PFSK-1 (cell line): Measurements from ENCODE around the gene VCPKMT.

Source experiments
- POLR2AphosphoS5 ChIP-seq: IDR thresholded peaks from 2 replicates; pipeline ENCODE4 v1.6.1; 2012; ENCODE audit warnings: low read depth, mild to moderate bottlenecking, control low read depth, low read length, moderate library complexity
- SIN3A ChIP-seq: IDR thresholded peaks from 2 replicates; pipeline ENCODE4 v1.6.1; 2012; ENCODE audit warnings: mild to moderate bottlenecking, low read length, moderate library complexity, borderline replicate concordance; ENCODE audit not compliant: insufficient read depth
- TAF1 ChIP-seq: IDR thresholded peaks from 2 replicates; pipeline ENCODE4 v1.6.1; 2012; ENCODE audit warnings: low read length, control low read depth, borderline replicate concordance; ENCODE audit not compliant: insufficient read depth
- TF ChIP-seq, protein P1 (sequence below), 2 experiments: IDR thresholded peaks; 2 replicates each; pipeline versions ENCODE4 v1.6.1 to v1.8.0; 2011 to 2012; ENCODE audit warnings: low read depth in 2 of 2, low read length in 2 of 2, control low read depth in 1 of 2, inconsistent platforms in 1 of 2, mild to moderate bottlenecking in 1 of 2, moderate library complexity in 1 of 2; ENCODE audit not compliant: insufficient read depth in 1 of 2

DNA sequence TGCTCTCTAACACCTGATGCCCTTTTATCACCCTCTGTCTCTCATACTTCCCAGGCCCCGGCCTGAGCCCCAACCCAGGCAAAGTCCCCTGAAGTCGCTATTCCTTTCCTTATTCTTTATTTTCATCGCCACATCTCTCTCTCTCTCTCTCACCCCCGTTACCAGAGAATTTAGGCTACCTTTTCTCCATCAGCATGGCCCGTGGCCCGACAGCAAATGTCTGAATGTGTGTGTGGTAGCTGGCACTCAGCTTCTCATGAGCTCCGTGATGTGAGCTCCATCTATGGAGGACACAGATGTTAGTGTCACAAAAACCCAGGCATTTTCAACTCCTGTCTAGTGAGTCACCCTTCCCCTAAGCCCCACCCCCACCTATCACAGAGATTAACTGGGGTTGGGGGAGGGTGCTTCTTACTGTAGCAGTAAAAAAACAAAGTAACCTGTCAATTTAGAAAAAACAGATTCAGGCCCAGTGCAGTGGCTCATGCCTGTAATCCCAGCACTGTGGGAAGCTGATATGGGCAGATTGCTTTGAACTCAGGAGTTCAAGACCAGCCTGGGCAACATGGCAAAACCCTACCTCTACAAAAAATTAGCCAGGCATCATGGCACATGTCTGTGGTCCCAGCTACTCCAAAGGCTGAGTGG, 53.8 kb downstream of the VCPKMT start:
- TF ChIP-seq SIN3A: no peak
- TF ChIP-seq POLR2AphosphoS5: no peak
- TF ChIP-seq TAF1: no peak
- TF ChIP-seq, protein P1, sequence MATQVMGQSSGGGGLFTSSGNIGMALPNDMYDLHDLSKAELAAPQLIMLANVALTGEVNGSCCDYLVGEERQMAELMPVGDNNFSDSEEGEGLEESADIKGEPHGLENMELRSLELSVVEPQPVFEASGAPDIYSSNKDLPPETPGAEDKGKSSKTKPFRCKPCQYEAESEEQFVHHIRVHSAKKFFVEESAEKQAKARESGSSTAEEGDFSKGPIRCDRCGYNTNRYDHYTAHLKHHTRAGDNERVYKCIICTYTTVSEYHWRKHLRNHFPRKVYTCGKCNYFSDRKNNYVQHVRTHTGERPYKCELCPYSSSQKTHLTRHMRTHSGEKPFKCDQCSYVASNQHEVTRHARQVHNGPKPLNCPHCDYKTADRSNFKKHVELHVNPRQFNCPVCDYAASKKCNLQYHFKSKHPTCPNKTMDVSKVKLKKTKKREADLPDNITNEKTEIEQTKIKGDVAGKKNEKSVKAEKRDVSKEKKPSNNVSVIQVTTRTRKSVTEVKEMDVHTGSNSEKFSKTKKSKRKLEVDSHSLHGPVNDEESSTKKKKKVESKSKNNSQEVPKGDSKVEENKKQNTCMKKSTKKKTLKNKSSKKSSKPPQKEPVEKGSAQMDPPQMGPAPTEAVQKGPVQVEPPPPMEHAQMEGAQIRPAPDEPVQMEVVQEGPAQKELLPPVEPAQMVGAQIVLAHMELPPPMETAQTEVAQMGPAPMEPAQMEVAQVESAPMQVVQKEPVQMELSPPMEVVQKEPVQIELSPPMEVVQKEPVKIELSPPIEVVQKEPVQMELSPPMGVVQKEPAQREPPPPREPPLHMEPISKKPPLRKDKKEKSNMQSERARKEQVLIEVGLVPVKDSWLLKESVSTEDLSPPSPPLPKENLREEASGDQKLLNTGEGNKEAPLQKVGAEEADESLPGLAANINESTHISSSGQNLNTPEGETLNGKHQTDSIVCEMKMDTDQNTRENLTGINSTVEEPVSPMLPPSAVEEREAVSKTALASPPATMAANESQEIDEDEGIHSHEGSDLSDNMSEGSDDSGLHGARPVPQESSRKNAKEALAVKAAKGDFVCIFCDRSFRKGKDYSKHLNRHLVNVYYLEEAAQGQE (IDR thresholded peaks at IDR 0.05; ENCODE audit: insufficient read depth in 1 of 2, low read depth in 2 of 2, low read length in 2 of 2): no peak
